SK-N-SH (cell line): ENCODE results near the gene DLX5. TPM values are rescaled to one million over a fixed set of nuclear protein-coding genes. Genes with fewer than 3 reads are reported as not detected.

Experiments
- CTCF ChIA-PET: fragments of 300-600, 350-600 bp; formaldehyde crosslinking; extraction: SDS; loops from one replicate; lab custom pipeline; 2021; lab: Yijun Ruan, JAX
- POLR2A ChIA-PET: fragments of 350-600 bp; sonication (Branson Sonifier 250); formaldehyde crosslinking; extraction: SDS; loops from one replicate; lab custom pipeline; 2020; ENCODE audit warnings: antibody characterized with exemption, inconsistent platforms; lab: Yijun Ruan, JAX
- DNase-seq: peaks from one replicate; pipeline ENCODE4 v3.0.0; 2012
- H2AFZ ChIP-seq: fragments of 200-600 bp; sonication (generic); 2 replicates; pipeline ENCODE4 v1.8.1; 2016; ENCODE audit warnings: antibody characterized with exemption, mild to moderate bottlenecking, low read depth
- H3F3A ChIP-seq: fragments of 200-600 bp; sonication (generic); replicated peaks from 2 replicates; pipeline ENCODE3; 2016; ENCODE audit warnings: antibody characterized with exemption, mild to moderate bottlenecking; ENCODE audit not compliant: insufficient read depth
- H3K27ac ChIP-seq, 2 experiments: fragments of 200-500 bp in 1 of 2; fragments of 200-600 bp in 1 of 2; sonication (Bioruptor generic) in 1 of 2; sonication (generic), shearing (Covaris generic) in 1 of 2; 2 replicates each; pipeline versions ENCODE4 v1.5.1 to v1.6.1; 2014 to 2016; ENCODE audit warnings: low read depth in 2 of 2, inconsistent platforms in 1 of 2, low read length in 1 of 2, mild to moderate bottlenecking in 1 of 2, mixed read lengths in 1 of 2
- H3K27me3 ChIP-seq: fragments of 200-600 bp; sonication (generic), shearing (Covaris generic); 2 replicates; pipeline ENCODE4 v1.6.1; 2016; ENCODE audit warnings: mixed run types; ENCODE audit not compliant: insufficient read depth
- H3K36me3 ChIP-seq, 2 experiments: fragments of 200-500 bp in 1 of 2; fragments of 200-600 bp in 1 of 2; sonication (Bioruptor generic) in 1 of 2; sonication (generic) in 1 of 2; replicated peaks in 1 of 2; 2 replicates each; pipeline versions ENCODE3 to v1.5.1; 2014 to 2016; ENCODE audit warnings: low read length in 1 of 2, mild to moderate bottlenecking in 1 of 2; ENCODE audit not compliant: insufficient read depth in 2 of 2, control insufficient read depth in 1 of 2
- H3K4me1 ChIP-seq, 2 experiments: fragments of 200-500 bp in 1 of 2; fragments of 200-600 bp in 1 of 2; sonication (Bioruptor generic) in 1 of 2; sonication (generic), shearing (Covaris generic) in 1 of 2; 2 replicates each; pipeline versions ENCODE4 v1.5.1 to v1.6.1; 2014 to 2016; ENCODE audit warnings: low read depth in 1 of 2, low read length in 1 of 2, mixed run types in 1 of 2; ENCODE audit not compliant: insufficient read depth in 2 of 2, control insufficient read depth in 1 of 2
- H3K4me2 ChIP-seq: fragments of 200-600 bp; sonication (generic), shearing (Covaris generic); 2 replicates; pipeline ENCODE4 v1.6.1; 2017; ENCODE audit warnings: mixed run types
- H3K4me3 ChIP-seq, 2 experiments: fragments of 200-500 bp in 1 of 2; fragments of 200-600 bp in 1 of 2; sonication (Bioruptor generic) in 1 of 2; sonication (generic), shearing (Covaris generic) in 1 of 2; 2 replicates each; pipeline versions ENCODE4 v1.5.1 to v1.8.1; 2014 to 2016; ENCODE audit warnings: low read depth in 2 of 2, inconsistent platforms in 1 of 2, low read length in 1 of 2, mild to moderate bottlenecking in 1 of 2, mixed read lengths in 1 of 2, moderate library complexity in 1 of 2
- H3K79me2 ChIP-seq: fragments of 200-600 bp; sonication (generic); 2 replicates; pipeline ENCODE4 v1.8.1; 2017; ENCODE audit warnings: mild to moderate bottlenecking; ENCODE audit not compliant: insufficient read depth
- H3K9ac ChIP-seq: fragments of 200-600 bp; sonication (generic); 2 replicates; pipeline ENCODE4 v1.6.1; 2017; ENCODE audit warnings: mixed run types
- H3K9me2 ChIP-seq: fragments of 200-600 bp; sonication (generic); 2 replicates; pipeline ENCODE4 v1.6.1; 2017; ENCODE audit warnings: mixed run types
- H3K9me3 ChIP-seq: fragments of 200-600 bp; sonication (generic); 2 replicates; pipeline ENCODE4 v1.6.1; 2017; ENCODE audit warnings: mixed run types, mild to moderate bottlenecking, moderate library complexity
- H4K20me1 ChIP-seq: fragments of 200-600 bp; sonication (generic); 2 replicates; pipeline ENCODE4 v1.6.1; 2017; ENCODE audit warnings: mild to moderate bottlenecking, mixed run types; ENCODE audit not compliant: insufficient read depth
- CHD2 ChIP-seq: fragments of 150-350 bp; IDR thresholded peaks from 2 replicates; pipeline ENCODE4 v1.6.1; 2018; ENCODE audit warnings: low read length; ENCODE audit not compliant: partially characterized antibody
- ELF1 ChIP-seq: IDR thresholded peaks from 2 replicates; pipeline ENCODE4 v1.4.0; 2012
- FOXJ3 ChIP-seq: sonication (generic); formaldehyde crosslinking; IDR thresholded peaks from 2 replicates; pipeline ENCODE4 v1.5.1; 2020; ENCODE audit warnings: mild to moderate bottlenecking, missing genetic modification reagents
- GATA2 ChIP-seq: sonication (generic); formaldehyde crosslinking; IDR thresholded peaks from 2 replicates; pipeline ENCODE4 v1.5.0; 2020; ENCODE audit warnings: mild to moderate bottlenecking, missing genetic modification reagents
- NRF1 ChIP-seq: IDR thresholded peaks from 2 replicates; pipeline ENCODE4 v1.6.1; 2012; ENCODE audit warnings: low read depth, mild to moderate bottlenecking, low read length
- RCOR1 ChIP-seq: fragments of 150-350 bp; IDR thresholded peaks from 2 replicates; pipeline ENCODE4 v1.6.1; 2017; ENCODE audit warnings: antibody characterized with exemption, low read length
- TCF12 ChIP-seq: IDR thresholded peaks from 2 replicates; pipeline ENCODE4 v1.4.0; 2012
- WGBS: methylation state at CpG from one replicate; pipeline ENCODE4 v1.1.6; 2017; ENCODE audit warnings: low lambda C conversion rate; 5-methylcytosine and 5-hydroxymethylcytosine counted together
- polyA plus RNA-seq, 3 experiments: library from polyadenylated mRNA; depleted of rRNA; stranded (reverse); fragments of >200 nt; gene quantifications; 2 replicates each; pipeline ENCODE4 v1.2.3, GENCODE V29; 2012

DLX5 gene
- polyA plus RNA-seq, 1 of the 3 experiments (the other 2 are of a cell fraction) = not detected

- H3K27me3 ChIP-seq = peaks cover 26% of the 10 kb centered on the region
- H2AFZ ChIP-seq = no peak overlapping the region
- CTCF ChIA-PET = interaction anchor here (0.9 to 6.3 kb wide), 9 partner anchors 8 to 1101 kb away, joined by 3 to 78 read pairs (median 6); partner anchors contain the start of genes DLX5 and DLX6
- no peak overlapping the region for H3K4me2 ChIP-seq
- no peak for DNase-seq
- H3K36me3 ChIP-seq = no peaks in the 10 kb centered on the region
- peaks cover 0 to 8% of the 10 kb centered on the region in 2 experiments; a peak in 3 of 4 replicates for H3K4me1 ChIP-seq
- POLR2A ChIA-PET = interaction anchor here (0.6 to 2.2 kb wide), 2 partner anchors 11 to 941 kb away, joined by 3 to 19 read pairs; partner anchors contain the start of gene DLX6
- no peaks in the 10 kb centered on the region for H3K9me2 ChIP-seq
- no peaks in the 10 kb centered on the region for H3K79me2 ChIP-seq
- H3K9ac ChIP-seq = no peak overlapping the region
- H3K27ac ChIP-seq = no peak overlapping the region
- no peaks in the 10 kb centered on the region for H3F3A ChIP-seq
- 80% methylated on average over 37 of the region's 37 CpGs for WGBS
- H3K9me3 ChIP-seq = no peaks in the 10 kb centered on the region
- H3K4me3 ChIP-seq = no peak overlapping the region
- no peaks in the 10 kb centered on the region for H4K20me1 ChIP-seq
- TF ChIP-seq GATA2 (no peak), FOXJ3 (CRISPR knock-in tag) (no peak), ELF1 (no peak), TCF12 (no peak)
- TF ChIP-seq, all 33 proteins: peak for 0
Observed at GRCh38 chr7:97017192-97018125, 7.2 kb downstream of the DLX5 start.

- H3K27me3 ChIP-seq = peaks cover 27% of the 10 kb centered on the region
- H3K36me3 ChIP-seq = no peaks in the 10 kb centered on the region
- TF ChIP-seq GATA2 = no peak
- TF ChIP-seq RCOR1 = no peak
- TF ChIP-seq NRF1 = no peak
- TF ChIP-seq TCF12 = no peak
- TF ChIP-seq CHD2 = peak; percentile 28
- CTCF ChIA-PET = interaction anchor here (0.6 to 6.3 kb wide), 15 partner anchors 8 to 1100 kb away, joined by 3 to 78 read pairs (median 5); partner anchors contain the start of genes DLX5 and DLX6
- peak overlapping the region; percentile 38 to 53 for H3K4me3 ChIP-seq
- no peak overlapping the region for H3K9ac ChIP-seq
- H3K9me2 ChIP-seq = no peaks in the 10 kb centered on the region
- WGBS = 25% methylated on average over 41 of the region's 55 CpGs
- POLR2A ChIA-PET = interaction anchor here (0.6 to 2.2 kb wide), 2 partner anchors 11 to 940 kb away, joined by 3 to 19 read pairs; partner anchors contain the start of gene DLX6
- peak overlapping the region; percentile 80; the same call in 1 of the 2 replicates for H2AFZ ChIP-seq
- H3K4me1 ChIP-seq = peaks cover 0 to 8% of the 10 kb centered on the region in 2 experiments; a peak in 3 of 4 replicates
- no peaks in the 10 kb centered on the region for H3F3A ChIP-seq
- no peak overlapping the region for H3K27ac ChIP-seq
- H4K20me1 ChIP-seq = no peaks in the 10 kb centered on the region
- H3K79me2 ChIP-seq = no peaks in the 10 kb centered on the region
- H3K4me2 ChIP-seq = peak overlapping the region; percentile 80
- DNase-seq = peak; percentile 89
- H3K9me3 ChIP-seq = no peaks in the 10 kb centered on the region
Observed at GRCh38 chr7:97016381-97017191, 8.0 kb downstream of the DLX5 start.
